Measurements from ENCODE around the gene CYFIP2.
A peak's percentile ranks its signal among the peaks of the same experiment; 100 is the strongest.

Gene CYFIP2

GRCh38 chr5:157358871-157359270 is 92.9 kb downstream of the CYFIP2 start:
- no peak for DNase-seq (ENCODE audit: low read depth)

- DNase-seq (ENCODE audit: low read depth), result no peak
Observed at GRCh38 chr5:157359356-157360055, 93.6 kb downstream of the CYFIP2 start.

GRCh38 chr5:157362012-157362411 is 96.1 kb downstream of the CYFIP2 start:
- DNase-seq (ENCODE audit: low read depth), result peak; percentile 71

GRCh38 chr5:157362502-157362901 is 96.6 kb downstream of the CYFIP2 start:
- DNase-seq (ENCODE audit: low read depth), result no peak

GRCh38 chr5:157362982-157363381 is 97.1 kb downstream of the CYFIP2 start:
- DNase-seq (ENCODE audit: low read depth), result no peak

- DNase-seq (ENCODE audit: low read depth), result no peak
Observed at GRCh38 chr5:157365732-157366131, 99.8 kb downstream of the CYFIP2 start.

- no peak for DNase-seq (ENCODE audit: low read depth)
Observed at GRCh38 chr5:157366741-157367674, 101.1 kb downstream of the CYFIP2 start.

GRCh38 chr5:157369507-157369906 is 103.6 kb downstream of the CYFIP2 start:
- no peak for DNase-seq (ENCODE audit: low read depth)

- no peak for DNase-seq (ENCODE audit: low read depth)
Observed at GRCh38 chr5:157370967-157371366, 105.0 kb downstream of the CYFIP2 start.

- DNase-seq (ENCODE audit: low read depth), result no peak
Observed at GRCh38 chr5:157371655-157372471, 105.9 kb downstream of the CYFIP2 start.

GRCh38 chr5:157372472-157372822 is 106.5 kb downstream of the CYFIP2 start:
- no peak for DNase-seq (ENCODE audit: low read depth)

GRCh38 chr5:157378509-157378908 is 112.6 kb downstream of the CYFIP2 start:
- DNase-seq (ENCODE audit: low read depth), result no peak

- no peak for DNase-seq (ENCODE audit: low read depth)
Observed at GRCh38 chr5:157379983-157380382, 114.1 kb downstream of the CYFIP2 start.

- no peak for DNase-seq (ENCODE audit: low read depth)
Observed at GRCh38 chr5:157381746-157382145, 115.8 kb downstream of the CYFIP2 start.

GRCh38 chr5:157382996-157383800 is 117.3 kb downstream of the CYFIP2 start:
- DNase-seq (ENCODE audit: low read depth), result no peak

GRCh38 chr5:157384971-157385709 is 119.2 kb downstream of the CYFIP2 start:
- no peak for DNase-seq (ENCODE audit: low read depth)

GRCh38 chr5:157387041-157387563 is 121.2 kb downstream of the CYFIP2 start:
- DNase-seq (ENCODE audit: low read depth), result no peak

- no peak for DNase-seq (ENCODE audit: low read depth)
Observed at GRCh38 chr5:157387683-157388093, 121.8 kb downstream of the CYFIP2 start.

GRCh38 chr5:157388111-157388710 is 122.3 kb downstream of the CYFIP2 start:
- no peak for DNase-seq (ENCODE audit: low read depth)

- DNase-seq (ENCODE audit: low read depth), result no peak
Observed at GRCh38 chr5:157389103-157389502, 123.2 kb downstream of the CYFIP2 start.
